Measurements from ENCODE around the gene MSX1. TPM values are rescaled to one million over a fixed set of nuclear protein-coding genes. Genes with fewer than 3 reads are reported as not detected.

Gene MSX1
- total RNA-seq, 1 experiment from 2014 or later: not detected

DNA sequence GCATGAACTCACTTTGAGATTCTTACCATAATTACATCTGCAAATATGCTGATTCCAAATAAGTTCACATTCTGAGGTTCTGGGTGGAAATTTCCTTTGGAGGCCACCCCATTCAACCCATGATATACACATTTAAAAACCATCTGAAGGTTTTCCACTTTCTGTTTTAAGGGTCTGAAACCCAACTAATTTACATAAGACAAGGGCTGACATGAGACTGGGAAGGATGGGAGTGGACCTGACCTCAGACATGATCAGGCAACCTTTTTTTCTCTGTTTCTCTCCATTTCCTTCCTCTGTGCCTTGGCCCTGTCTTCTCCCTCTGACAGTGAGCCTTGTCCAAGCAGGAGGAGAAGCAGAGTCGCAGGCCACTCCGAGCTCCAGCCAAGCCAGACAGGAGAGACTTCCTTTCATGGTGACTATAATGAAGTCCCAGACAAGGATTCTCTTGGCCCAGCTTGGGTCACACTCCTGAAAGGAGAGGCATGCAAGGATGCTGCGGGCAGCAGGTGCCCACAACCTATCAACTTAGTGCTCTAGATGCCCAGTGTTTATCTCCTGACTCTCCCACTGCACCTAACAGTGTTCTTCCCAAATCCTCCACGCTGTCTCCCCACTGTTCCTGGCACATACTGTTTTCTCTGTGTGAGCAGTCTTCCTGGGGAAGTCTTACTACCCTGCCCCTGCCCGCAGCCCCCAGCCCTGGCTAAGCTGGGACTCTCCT, 39.9 kb downstream of the MSX1 start:
- Histone ChIP-seq H4K20me1 (ENCODE audit: control insufficient read depth, insufficient read depth, insufficient read length) (no peaks in the 10 kb centered on the region), H4K91ac (ENCODE audit: insufficient read length, low read depth, low read length) (no peak overlapping the region)

More for the DNA sequence above, 39.9 kb downstream of the MSX1 start:
- H3K9me3 Mint-ChIP-seq: no peaks in the 10 kb centered on the region; a peak in 1 of 5 replicates
- no peak overlapping the region for H2BK20ac ChIP-seq (ENCODE audit: low read depth, low read length, poor library complexity, severe bottlenecking)
- no peak overlapping the region for H2BK5ac ChIP-seq (ENCODE audit: insufficient read length, low read length)
- H3K27me3 Mint-ChIP-seq (ENCODE audit: low read depth): peaks cover 64% of the 10 kb centered on the region
- no peak overlapping the region for H3K18ac ChIP-seq (ENCODE audit: insufficient read length, low read depth, low read length)
- H3K27me3 ChIP-seq (ENCODE audit: insufficient read depth, low read length): no peaks in the 10 kb centered on the region
- H2BK12ac ChIP-seq (ENCODE audit: insufficient read length, low read depth, low read length): no peak overlapping the region
- no peak overlapping the region for H3K23ac ChIP-seq (ENCODE audit: insufficient read length, low read depth, low read length)
- no CpG with 5 or more reads among the region's 5 CpGs for WGBS (ENCODE audit: extremely low coverage, insufficient read length, low lambda C conversion rate)
- no peak overlapping the region for H3K4me2 ChIP-seq (ENCODE audit: insufficient read depth, insufficient read length, low read length)
- H2BK15ac ChIP-seq (ENCODE audit: low read depth, low read length): no peak overlapping the region
- no peaks in the 10 kb centered on the region for H3K9me3 ChIP-seq (ENCODE audit: control insufficient read depth, low read depth, low read length)
- no peak overlapping the region for H3K4ac ChIP-seq (ENCODE audit: low read depth, low read length)
- no peak overlapping the region for H3K14ac ChIP-seq (ENCODE audit: insufficient read depth, low read length)
- no peaks in the 10 kb centered on the region for H3K4me1 ChIP-seq (ENCODE audit: insufficient read depth, low read length)
- H3K4me3 Mint-ChIP-seq: no peak overlapping the region
- H3K79me2 ChIP-seq (ENCODE audit: insufficient read depth, low read length): no peaks in the 10 kb centered on the region
- DNase-seq: no peak
- H3K56ac ChIP-seq (ENCODE audit: insufficient read length, low read depth, low read length): no peak overlapping the region
- H4K8ac ChIP-seq (replicated peaks; ENCODE audit: insufficient read length, low read depth, low read length): no peak overlapping the region
- no peak overlapping the region for H2AK5ac ChIP-seq (ENCODE audit: insufficient read length, low read length)
- no peak overlapping the region for H2BK120ac ChIP-seq (ENCODE audit: low read depth, low read length, poor library complexity, severe bottlenecking)
- no peak overlapping the region for H3K27ac ChIP-seq (ENCODE audit: insufficient read length, low read depth, low read length)
- no peaks in the 10 kb centered on the region for H3K4me1 Mint-ChIP-seq
- H2AFZ ChIP-seq (ENCODE audit: low read length): no peak overlapping the region
- H3K36me3 Mint-ChIP-seq (ENCODE audit: insufficient read depth in 1 of 3, low read depth in 3 of 3): no peaks in the 10 kb centered on the region
- no peaks in the 10 kb centered on the region for H3K79me1 ChIP-seq (ENCODE audit: insufficient read depth, low read depth, low read length, poor library complexity, severe bottlenecking)
- no peaks in the 10 kb centered on the region for H3K23me2 ChIP-seq (ENCODE audit: insufficient read length, low read depth, low read length, poor library complexity, severe bottlenecking)
- no peak overlapping the region for H3K9ac ChIP-seq (ENCODE audit: extremely low read depth, insufficient read length, low read length)
- no peak overlapping the region for H3K27ac Mint-ChIP-seq
- H3T11ph ChIP-seq (ENCODE audit: low read length): no peak overlapping the region
- no peak overlapping the region for H4K5ac ChIP-seq (ENCODE audit: insufficient read length, low read depth, low read length)
- no peak for TF ChIP-seq CTCF (conservative IDR thresholded peaks at IDR 0.05)

Data from H9 (cell line).